Fibroblast of gingiva (primary cell): ENCODE results near the gene ENTPD7.
"Not testable (repeated sequence)": the region's sequence is repeated elsewhere in the genome, so short reads cannot be mapped to it uniquely, and the experiment has no call there.

Experiments used
- DNase-seq: peaks from one replicate; pipeline ENCODE4 v3.0.0-alpha.2; 2011; ENCODE audit warnings: low read depth

Gene ENTPD7

GRCh38 chr10:99659031-99659867 lies at the start of gene ENTPD7:
Gene ENTPD7 (plus strand): TSS chr10:99659509. CDS start chr10:99659957, 448 bp downstream.
- DNase-seq = peak; percentile 95

- DNase-seq = no peak
Observed at GRCh38 chr10:99610221-99610620, 49.1 kb upstream of the ENTPD7 start.

- no peak for DNase-seq
Observed at GRCh38 chr10:99611326-99611725, 48.0 kb upstream of the ENTPD7 start.

- peak; percentile 45 for DNase-seq
Observed at GRCh38 chr10:99612167-99612831, 47.0 kb upstream of the ENTPD7 start.

GRCh38 chr10:99615426-99615825 lies 43.9 kb upstream of the ENTPD7 start:
- no peak for DNase-seq

GRCh38 chr10:99617696-99618095 lies 41.6 kb upstream of the ENTPD7 start:
- no peak for DNase-seq

GRCh38 chr10:99619090-99619800 lies 40.1 kb upstream of the ENTPD7 start:
- DNase-seq = no peak

GRCh38 chr10:99619851-99620710 lies 39.2 kb upstream of the ENTPD7 start, which contains the start of gene SLC25A28:
Gene SLC25A28 (minus strand): TSS chr10:99620439. CDS start chr10:99620335, 104 bp downstream.
- peak; percentile 100 for DNase-seq

GRCh38 chr10:99620711-99621453 lies 38.4 kb upstream of the ENTPD7 start:
- DNase-seq = peak; percentile 96

GRCh38 chr10:99621454-99622251 lies 37.7 kb upstream of the ENTPD7 start:
- no peak for DNase-seq

- no peak for DNase-seq
Observed at GRCh38 chr10:99623919-99624318, 35.4 kb upstream of the ENTPD7 start.

GRCh38 chr10:99625124-99625523 lies 34.2 kb upstream of the ENTPD7 start:
- not testable (repeated sequence) for DNase-seq

- no peak for DNase-seq
Observed at GRCh38 chr10:99628923-99629624, 30.2 kb upstream of the ENTPD7 start.

- no peak for DNase-seq
Observed at GRCh38 chr10:99629625-99629978, 29.7 kb upstream of the ENTPD7 start.

- peak; percentile 54 for DNase-seq
Observed at GRCh38 chr10:99630433-99630832, 28.9 kb upstream of the ENTPD7 start.

GRCh38 chr10:99630991-99631390 lies 28.3 kb upstream of the ENTPD7 start:
- peak; percentile 40 for DNase-seq

GRCh38 chr10:99631496-99631895 lies 27.8 kb upstream of the ENTPD7 start:
- DNase-seq = peak; percentile 15

- no peak for DNase-seq
Observed at GRCh38 chr10:99633832-99634231, 25.5 kb upstream of the ENTPD7 start.

- DNase-seq = no peak
Observed at GRCh38 chr10:99647601-99648151, 11.6 kb upstream of the ENTPD7 start.
